Endothelial cell of umbilical vein (primary cell): ENCODE measurements around the gene TPCN2. TPM values are rescaled to one million over a fixed set of nuclear protein-coding genes. Genes with fewer than 3 reads are reported as not detected.

Source experiments
- BruUV-seq: library from RNA; stranded (reverse); fragments of 400-500 nt; replicated peaks from 2 replicates; lab custom pipeline; 2021; lab: Mats Ljungman, UMichigan
- CTCF ChIA-PET: fragments of 300-600, 350-600 bp; sonication (Branson Sonifier 250); formaldehyde crosslinking; loops from one replicate; lab custom pipeline; 2021; ENCODE audit warnings: antibody characterized with exemption, inconsistent platforms; lab: Charles Lee
- POLR2A ChIA-PET: fragments of 300-600, 350-600 bp; sonication (Branson Sonifier 250); formaldehyde crosslinking; loops from one replicate; lab custom pipeline; 2021; ENCODE audit warnings: antibody characterized with exemption, inconsistent platforms; lab: Charles Lee
- DNase-seq: peaks from one replicate; pipeline ENCODE4 v3.0.0-alpha.2; 2011; ENCODE audit warnings: low read depth, low spot score
- FAIRE-seq: peaks from 2 replicates; lab custom pipeline; 2011; peaks lifted over from hg19 to GRCh38; lab: Jason Lieb, UNC
- H2AFZ ChIP-seq: 2 replicates; pipeline ENCODE4 v1.6.0; 2012; ENCODE audit warnings: low read depth, low read length, control low read depth, inconsistent platforms
- H3K27ac ChIP-seq: 2 replicates; pipeline ENCODE4 v1.5.1; 2011; ENCODE audit warnings: low read depth, mild to moderate bottlenecking, control low read depth, low read length, moderate library complexity; ENCODE audit not compliant: insufficient read depth
- H3K27me3 ChIP-seq, 2 experiments: 2 replicates each; pipeline versions ENCODE4 v1.6.0 to v1.6.1; 2011; ENCODE audit warnings: low read length in 2 of 2, mixed read lengths in 1 of 2; ENCODE audit not compliant: control insufficient read depth in 2 of 2, insufficient read depth in 2 of 2
- H3K36me3 ChIP-seq, 2 experiments: 2 replicates in 1 of 2; 3 replicates in 1 of 2; pipeline ENCODE4 v1.5.1; 2011; ENCODE audit warnings: low read length in 2 of 2, mild to moderate bottlenecking in 1 of 2, moderate library complexity in 1 of 2; ENCODE audit not compliant: control insufficient read depth in 2 of 2, insufficient read depth in 2 of 2; ENCODE audit errors: extremely low read depth in 1 of 2
- H3K4me1 ChIP-seq: 3 replicates; pipeline ENCODE4 v1.5.1; 2011; ENCODE audit warnings: mild to moderate bottlenecking, low read length; ENCODE audit not compliant: control insufficient read depth, insufficient read depth; ENCODE audit errors: extremely low read depth
- H3K4me2 ChIP-seq: 2 replicates; pipeline ENCODE4 v1.6.1; 2011; ENCODE audit warnings: low read length, control low read depth, mixed read lengths; ENCODE audit not compliant: insufficient read depth
- H3K4me3 ChIP-seq, 3 experiments: fragments of 200-600 bp in 1 of 3; sonication (generic), shearing (Covaris generic) in 1 of 3; replicated peaks in 1 of 3; 2 replicates each; pipeline ENCODE4 v1.5.1; 2011 to 2016; ENCODE audit warnings: control low read depth in 3 of 3, low read length in 3 of 3, mild to moderate bottlenecking in 2 of 3, inconsistent platforms in 1 of 3, low read depth in 1 of 3, moderate library complexity in 1 of 3; ENCODE audit not compliant: insufficient read depth in 1 of 3
- H3K79me2 ChIP-seq: 2 replicates; pipeline ENCODE4 v1.6.0; 2012; ENCODE audit warnings: low read length, inconsistent platforms; ENCODE audit not compliant: control insufficient read depth, insufficient read depth
- H3K9ac ChIP-seq: replicated peaks from 2 replicates; pipeline ENCODE3; 2011; ENCODE audit warnings: low read length, control low read depth; ENCODE audit not compliant: insufficient read depth; ENCODE audit errors: extremely low read depth
- H3K9me1 ChIP-seq: replicated peaks from 3 replicates; pipeline ENCODE4 v1.6.0; 2011; ENCODE audit warnings: mild to moderate bottlenecking, low read length; ENCODE audit not compliant: control insufficient read depth, insufficient read depth; ENCODE audit errors: extremely low read depth
- H3K9me3 ChIP-seq: replicated peaks from 2 replicates; pipeline ENCODE4 v1.5.1; 2012; ENCODE audit warnings: low read length, inconsistent platforms; ENCODE audit not compliant: control insufficient read depth, insufficient read depth
- H4K20me1 ChIP-seq: replicated peaks from 2 replicates; pipeline ENCODE3; 2011; ENCODE audit warnings: mild to moderate bottlenecking, low read length; ENCODE audit not compliant: control insufficient read depth, insufficient read depth; ENCODE audit errors: extremely low read depth
- MYC ChIP-seq: IDR thresholded peaks from one replicate; pipeline ENCODE4 v1.6.1; 2011; ENCODE audit warnings: mild to moderate bottlenecking, low read depth, low read length
- POLR2AphosphoS5 ChIP-seq: IDR thresholded peaks from 2 replicates; pipeline ENCODE4 v1.6.1; 2012; ENCODE audit warnings: low read depth, mild to moderate bottlenecking, control low read depth, low read length, moderate library complexity; ENCODE audit not compliant: insufficient read depth
- dilution Hi-C: fragments of 300-500 bp; cut with MboI; formaldehyde crosslinking; loops from one replicate; pipeline ENCODE4 v1.15.0; 2019; ENCODE audit warnings: low sequenced_read_pairs; ENCODE audit not compliant: extremely low pct_ligation_motif_present
- intact Hi-C: fragments of 100-400 bp; cut with micrococcal nuclease; formaldehyde crosslinking; loops from one replicate; pipeline ENCODE4 v1.10.0; 2022
- polyA plus RNA-seq, 4 experiments: library from polyadenylated mRNA; depleted of rRNA in 3 of 4; stranded (reverse) in 3 of 4; unstranded in 1 of 4; fragments of >200 nt; gene quantifications; 2 replicates each; pipeline versions ENCODE4 v1.2.1 to v1.2.3, GENCODE V29; 2011 to 2012; ENCODE audit warnings: missing spikeins in 1 of 4
- total RNA-seq: library from RNA; stranded (reverse); gene quantifications from 2 replicates; pipeline ENCODE4 v1.2.3, GENCODE V29; 2021
- TF ChIP-seq, protein P1 (sequence below): IDR thresholded peaks from 2 replicates; pipeline ENCODE4 v1.6.1; 2011; ENCODE audit not compliant: insufficient read depth, insufficient read length

Gene TPCN2
- total and polyA plus RNA-seq, 2 donors (not counting 3 experiments of a cell fraction or from before 2014, with no cell fraction given), result 10.3 to 13.4 TPM

DNA sequence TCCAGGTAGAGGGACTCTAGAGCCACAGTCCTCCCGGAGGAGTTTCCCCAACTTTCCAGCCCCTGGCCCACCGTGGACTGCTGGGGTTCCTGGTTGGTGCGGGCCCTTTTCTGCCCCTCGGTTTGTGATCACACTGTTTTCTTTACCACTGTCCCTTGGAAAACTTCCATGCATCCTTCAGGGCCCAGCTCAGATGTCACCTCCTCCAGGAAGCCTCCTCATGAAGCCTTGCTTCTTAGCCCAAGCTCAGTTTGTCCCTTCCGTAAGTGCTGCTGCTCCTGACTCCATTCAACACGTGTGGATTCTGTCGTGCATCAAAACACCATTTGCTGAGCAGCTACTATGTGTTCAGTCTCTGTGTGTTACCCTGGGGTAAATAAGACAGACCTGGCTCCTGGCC lies 15.9 kb upstream of the TPCN2 start:
- no peak for TF ChIP-seq POLR2AphosphoS5
- TF ChIP-seq, protein P1, sequence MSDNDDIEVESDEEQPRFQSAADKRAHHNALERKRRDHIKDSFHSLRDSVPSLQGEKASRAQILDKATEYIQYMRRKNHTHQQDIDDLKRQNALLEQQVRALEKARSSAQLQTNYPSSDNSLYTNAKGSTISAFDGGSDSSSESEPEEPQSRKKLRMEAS, result no peak
- no peak for TF ChIP-seq MYC
- Histone ChIP-seq H3K4me3 (no peak overlapping the region), H3K4me2 (no peak overlapping the region), H3K4me1 (no peaks in the 10 kb centered on the region), H3K27me3 (peaks cover 0 to 5% of the 10 kb centered on the region in 2 experiments), H3K36me3 (no peaks in the 10 kb centered on the region), H2AFZ (no peak overlapping the region), H3K79me2 (no peaks in the 10 kb centered on the region), H4K20me1 (no peaks in the 10 kb centered on the region), H3K9me3 (no peaks in the 10 kb centered on the region), H3K27ac (no peak overlapping the region), H3K9me1 (no peaks in the 10 kb centered on the region), H3K9ac (no peak overlapping the region)
- dilution Hi-C loops, result no loop called here
- no TSS peak for BruUV-seq
- FAIRE-seq, result no peak
- POLR2A ChIA-PET, result no interaction called here
- CTCF ChIA-PET, result no interaction called here
- intact Hi-C loops, result no loop called here
- DNase-seq, result no peak

DNA sequence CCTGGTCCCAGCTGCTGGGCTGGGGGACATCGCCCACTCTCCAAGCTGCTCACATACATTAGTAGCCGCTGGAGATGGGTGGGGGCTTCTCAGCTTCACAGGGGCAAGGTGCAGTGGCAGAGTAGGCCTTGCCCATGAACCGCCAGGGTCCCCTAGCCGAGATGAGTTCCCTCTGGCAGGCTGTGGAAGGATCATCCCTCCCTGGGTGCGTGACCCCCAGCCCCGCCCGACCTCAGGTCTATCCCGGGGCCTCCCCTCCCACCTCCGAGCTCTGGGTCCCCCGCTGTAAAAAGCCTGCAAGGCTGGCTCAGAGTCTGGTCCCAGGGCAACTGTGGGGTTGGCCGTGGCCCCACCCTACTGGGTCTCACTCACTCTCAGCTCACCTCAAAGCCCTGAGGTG lies 15.3 kb upstream of the TPCN2 start:
- POLR2A ChIA-PET, result no interaction called here
- CTCF ChIA-PET, result no interaction called here
- FAIRE-seq, result no peak
- no peak overlapping the region for H3K4me3 ChIP-seq
- no peak overlapping the region for H3K9ac ChIP-seq
- H4K20me1 ChIP-seq, result no peaks in the 10 kb centered on the region
- TF ChIP-seq POLR2AphosphoS5, result no peak
- no peak for TF ChIP-seq MYC
- H3K4me1 ChIP-seq, result no peaks in the 10 kb centered on the region
- no peaks in the 10 kb centered on the region for H3K9me1 ChIP-seq
- no peaks in the 10 kb centered on the region for H3K36me3 ChIP-seq
- H3K27me3 ChIP-seq, result peaks cover 0 to 5% of the 10 kb centered on the region in 2 experiments
- no peaks in the 10 kb centered on the region for H3K79me2 ChIP-seq
- H2AFZ ChIP-seq, result no peak overlapping the region
- dilution Hi-C loops (no loop called here), intact Hi-C loops (no loop called here)
- H3K27ac ChIP-seq, result no peak overlapping the region
- DNase-seq, result no peak
- no peak overlapping the region for H3K4me2 ChIP-seq
- BruUV-seq, result no TSS peak
- no peaks in the 10 kb centered on the region for H3K9me3 ChIP-seq
